NCI-H1048 (cell line): Measurements from ENCODE around the gene OR10G3.

Source experiments
- DNase-seq: peaks from one replicate; lab custom pipeline; 2025; lab: John Stamatoyannopoulos, UW

OR10G3 gene

DNA sequence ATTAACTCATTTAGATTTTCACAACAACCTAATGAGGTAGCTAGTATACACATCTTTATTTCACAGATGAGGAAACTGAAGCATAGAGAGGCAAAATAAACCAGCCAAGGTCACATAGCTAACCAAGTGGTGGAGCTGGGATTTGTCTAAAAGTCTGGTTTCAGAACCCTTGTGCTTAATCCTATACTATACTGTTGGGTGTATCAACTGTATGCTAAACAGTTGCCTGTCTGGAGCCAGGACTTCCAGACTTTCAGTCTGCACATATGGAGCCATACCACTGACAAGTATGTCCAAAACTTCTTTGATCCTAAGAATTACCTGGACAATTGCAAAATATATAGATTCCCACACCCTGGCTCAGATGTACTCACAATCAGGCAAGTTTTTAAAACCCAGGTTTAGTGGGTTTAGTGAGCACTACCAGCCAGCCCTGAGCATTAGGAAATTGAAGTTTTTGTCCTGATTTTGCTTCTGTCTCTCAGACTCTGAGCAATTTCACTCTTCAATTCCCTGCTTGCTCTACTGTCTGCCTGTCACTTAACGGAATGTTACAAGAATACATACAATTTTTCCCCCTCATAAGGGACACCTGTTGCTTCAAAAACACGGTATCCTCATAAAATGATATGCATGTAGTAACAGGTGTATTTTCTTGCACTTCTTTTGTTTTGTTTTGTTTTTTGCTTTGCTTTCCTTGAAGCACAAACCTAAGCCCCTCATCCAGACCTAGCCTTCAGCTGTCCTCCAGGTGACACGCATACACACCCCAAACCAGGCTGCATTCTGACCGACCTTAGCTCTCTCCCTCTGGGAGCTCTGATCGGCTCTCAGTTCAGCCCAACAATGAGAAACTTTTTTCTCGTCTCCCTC lies 44.1 kb downstream of the OR10G3 start:
- no peak for DNase-seq

- DNase-seq: no peak
Observed at GRCh38 chr14:21534576-21534975, 45.3 kb downstream of the OR10G3 start.

GRCh38 chr14:21533294-21533693 lies 46.6 kb downstream of the OR10G3 start:
- no peak for DNase-seq

GRCh38 chr14:21529515-21529914 lies 50.4 kb downstream of the OR10G3 start:
- no peak for DNase-seq

- no peak for DNase-seq
Observed at GRCh38 chr14:21528381-21529348, 51.2 kb downstream of the OR10G3 start.

DNA sequence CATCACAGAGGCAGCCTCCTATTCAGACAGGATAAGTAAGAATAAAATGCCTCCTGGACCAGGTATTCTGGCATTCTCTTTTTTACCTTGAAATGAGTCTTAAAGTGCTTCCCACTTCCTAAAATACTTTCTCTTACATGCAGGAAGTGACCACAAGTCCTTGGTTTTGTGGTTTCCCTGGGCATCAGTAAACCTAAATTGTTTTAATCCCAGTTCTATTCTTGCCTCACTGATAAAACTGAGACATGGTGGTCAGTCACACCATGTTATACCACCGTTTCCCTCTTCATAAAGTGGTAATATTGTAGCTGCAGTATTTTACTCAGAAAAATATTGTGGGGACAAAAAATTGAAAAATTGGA lies 52.6 kb downstream of the OR10G3 start:
- no peak for DNase-seq

DNA sequence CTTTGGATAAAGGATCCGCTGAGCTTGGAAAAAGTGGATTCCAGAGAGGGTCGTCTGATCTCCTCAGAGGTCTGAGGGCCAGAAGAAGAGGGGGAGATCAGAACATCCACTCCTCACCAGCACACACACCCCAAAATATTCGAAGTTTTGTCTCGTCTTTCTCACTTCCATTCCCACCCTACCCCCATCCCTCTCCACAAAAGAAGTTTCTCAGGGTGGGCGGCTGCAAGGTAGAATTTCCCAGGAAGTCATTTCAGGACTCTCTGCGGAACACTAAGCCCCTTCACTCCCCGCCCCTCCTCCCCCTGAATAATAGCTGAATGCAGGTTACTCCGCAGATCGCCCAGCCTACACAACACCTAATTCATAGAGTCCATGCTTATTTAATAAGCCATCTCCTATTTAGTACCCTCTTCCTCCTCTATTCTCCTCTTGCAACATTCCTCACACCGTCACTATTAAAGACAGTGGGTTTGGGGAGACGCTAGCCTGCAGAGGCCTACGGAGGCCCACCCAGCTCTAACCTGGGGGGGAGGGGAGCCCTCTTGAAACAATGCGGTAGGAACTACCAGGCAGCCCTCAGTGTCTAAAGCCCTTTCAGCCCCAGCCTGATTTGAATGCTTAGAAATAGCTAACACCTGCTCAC lies 53.1 kb downstream of the OR10G3 start:
- DNase-seq: no peak

- DNase-seq: peak; percentile 76
Observed at GRCh38 chr14:21525962-21526671, 53.8 kb downstream of the OR10G3 start, which contains the start of gene SALL2. SALL2 (minus strand) TSS chr14:21526346; CDS start chr14:21526127, 219 bp downstream.

- DNase-seq: no peak
Observed at GRCh38 chr14:21525571-21525961, 54.3 kb downstream of the OR10G3 start.

GRCh38 chr14:21524575-21525490 lies 55.0 kb downstream of the OR10G3 start:
- no peak for DNase-seq

- no peak for DNase-seq
Observed at GRCh38 chr14:21523203-21523602, 56.7 kb downstream of the OR10G3 start.

DNA sequence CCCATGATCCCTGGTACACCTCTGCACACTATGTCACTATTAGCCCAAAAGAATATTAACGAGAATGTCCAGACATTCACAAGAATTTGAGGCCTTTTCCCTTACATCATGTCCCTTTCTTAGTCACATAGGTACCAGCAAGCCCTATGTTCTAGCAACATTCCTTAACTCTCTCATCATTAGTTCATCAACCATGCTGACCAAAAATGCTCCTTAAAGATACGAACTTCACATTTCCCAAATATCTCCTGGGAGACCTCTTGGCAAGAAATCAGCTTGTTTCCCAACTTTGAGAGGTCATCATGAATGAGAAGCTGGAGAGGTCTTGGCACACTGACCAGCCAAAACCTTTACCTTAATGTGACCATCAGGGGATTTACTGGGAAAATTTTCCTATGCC lies 58.4 kb downstream of the OR10G3 start:
- no peak for DNase-seq

GRCh38 chr14:21520767-21521166 lies 59.1 kb downstream of the OR10G3 start:
- DNase-seq: no peak

DNA sequence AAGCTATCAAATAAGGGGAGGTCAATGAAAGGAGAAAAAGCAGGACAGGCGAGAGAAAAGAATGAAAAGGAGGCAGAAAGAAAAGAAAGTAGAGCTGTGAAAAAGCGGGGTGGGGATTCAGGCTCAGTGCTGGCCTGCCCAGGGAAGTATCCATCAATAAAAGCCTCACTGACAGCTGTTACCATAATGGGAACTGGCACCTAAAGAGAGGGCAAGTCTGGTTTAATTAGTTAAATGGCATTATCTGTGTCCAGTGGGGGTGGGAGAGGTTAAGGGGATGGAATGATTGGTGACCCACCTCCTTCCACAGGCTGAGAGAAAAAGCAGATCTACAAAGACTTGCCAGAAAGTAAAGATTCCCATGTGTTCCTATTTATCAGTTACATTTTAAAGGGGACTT lies 61.2 kb downstream of the OR10G3 start:
- no peak for DNase-seq
